SK-N-MC (cell line): ENCODE measurements around the gene GALM.

Source experiments
- EZH2 ChIP-seq: fragments of 200-600 bp; sonication (generic); IDR thresholded peaks from one replicate; pipeline ENCODE4 v1.6.1; 2017; ENCODE audit warnings: antibody characterized with exemption
- FOXP2 ChIP-seq: optimal IDR thresholded peaks from 2 replicates; pipeline ENCODE3; 2011; ENCODE audit warnings: mild to moderate bottlenecking, moderate library complexity; ENCODE audit not compliant: insufficient read depth; ENCODE audit errors: extremely low read length, control extremely low read depth
- POLR2AphosphoS5 ChIP-seq: IDR thresholded peaks from 2 replicates; pipeline ENCODE4 v1.6.1; 2012; ENCODE audit warnings: mild to moderate bottlenecking, low read depth, low read length, borderline replicate concordance

DNA sequence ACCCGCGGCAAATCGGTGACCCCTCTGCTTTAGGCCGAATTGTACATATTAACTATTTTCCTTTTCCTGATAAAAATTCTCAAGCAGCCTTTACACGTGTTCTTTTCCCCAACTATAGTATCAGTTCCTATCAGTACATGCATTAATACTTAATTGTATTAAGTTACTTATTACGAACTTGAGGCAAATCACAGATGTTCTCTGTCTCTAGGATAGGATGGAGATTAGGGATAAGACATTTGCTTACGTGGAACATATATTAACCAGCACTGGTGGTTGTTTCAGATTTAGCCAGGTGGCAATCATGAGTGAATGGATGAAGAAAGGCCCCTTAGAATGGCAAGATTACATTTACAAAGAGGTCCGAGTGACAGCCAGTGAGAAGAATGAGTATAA lies 112.8 kb downstream of the GALM start:
- TF ChIP-seq POLR2AphosphoS5 (no peak), EZH2 (no peak), FOXP2 (no peak)
